NAMALWA (cell line): ENCODE measurements around the gene HMCES.
"Not testable (repeated sequence)": the region's sequence is repeated elsewhere in the genome, so short reads cannot be mapped to it uniquely, and the experiment has no call there.

Experiments
- DNase-seq: peaks from one replicate; pipeline ENCODE4 v3.0.0-alpha.2; 2015; ENCODE audit warnings: low spot score

The HMCES gene

DNA sequence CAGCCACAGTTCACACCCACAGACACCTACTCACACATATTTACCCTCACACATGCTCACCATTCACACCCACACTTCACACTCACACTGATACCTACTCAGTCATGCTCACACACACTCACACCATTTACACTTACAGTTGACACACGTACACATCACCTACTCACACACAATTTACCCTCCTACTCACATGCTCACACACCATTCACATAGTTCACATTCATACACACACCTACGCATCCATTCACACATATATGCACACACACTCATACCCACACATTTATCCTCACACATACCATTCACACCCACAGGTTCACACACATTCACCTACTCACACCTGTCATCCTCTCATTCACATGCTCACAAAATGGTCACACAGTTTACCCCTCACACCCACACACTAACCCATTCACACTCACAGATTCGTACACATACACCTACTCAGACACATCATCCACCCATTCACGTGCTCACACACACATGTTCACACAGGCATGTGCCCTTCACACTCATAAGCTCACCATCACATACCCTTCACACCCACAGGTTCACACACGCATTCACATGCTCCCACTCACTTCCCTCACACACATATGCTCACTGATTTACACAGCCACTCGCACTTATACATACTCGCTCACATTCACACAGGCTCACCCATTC, 42.3 kb downstream of the HMCES start:
- DNase-seq, result no peak

DNA sequence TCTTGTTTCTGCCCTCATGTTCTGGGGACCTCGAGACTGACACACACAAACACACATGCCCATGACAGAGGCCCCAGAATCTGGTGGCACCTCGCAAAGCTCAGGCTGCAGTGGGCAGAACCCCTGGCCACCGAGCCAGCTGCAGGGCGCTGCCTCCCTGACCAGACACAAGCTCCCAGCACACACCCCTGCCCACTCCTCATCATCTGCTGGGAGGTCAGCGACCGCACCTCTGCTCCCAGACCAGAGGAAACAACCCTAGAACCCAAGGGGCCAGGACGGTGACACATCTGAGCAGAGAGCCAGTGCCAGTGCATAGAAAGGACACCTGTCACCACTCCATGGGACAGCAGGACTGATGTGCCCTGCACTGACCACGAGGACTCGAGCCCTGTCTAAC, 43.2 kb downstream of the HMCES start:
- no peak for DNase-seq

DNA sequence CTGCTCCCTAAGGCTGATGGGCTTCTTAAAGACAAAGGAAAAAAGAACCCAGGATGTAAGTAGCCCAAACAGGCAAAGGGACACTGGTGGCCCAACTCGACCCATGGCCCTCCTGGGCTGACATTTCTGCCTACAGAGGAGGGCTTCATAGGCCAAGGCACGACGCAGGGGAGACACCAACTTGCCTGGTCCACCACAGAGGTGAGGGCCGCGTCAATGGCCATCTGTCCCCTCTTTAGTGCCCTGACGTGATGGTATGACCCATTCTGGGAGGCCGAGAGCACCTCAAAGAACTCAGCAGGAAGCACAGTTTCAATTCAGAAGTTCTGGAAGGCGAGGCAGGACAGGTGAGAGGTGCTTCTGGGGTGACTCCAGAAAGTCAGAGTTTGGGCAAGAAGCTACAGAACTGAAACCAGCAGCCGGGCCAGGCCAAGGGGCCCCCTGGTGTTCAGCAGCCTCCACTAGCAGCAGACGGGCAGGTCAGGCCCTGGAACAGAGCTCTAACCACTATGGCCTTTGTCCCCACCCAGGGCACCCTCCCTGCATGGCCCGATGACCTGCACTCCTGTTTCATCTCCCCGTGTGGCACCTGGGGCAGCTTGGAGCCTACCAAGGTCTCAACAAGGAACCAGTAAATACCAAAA, 45.1 kb downstream of the HMCES start:
- peak; percentile 67 for DNase-seq

DNA sequence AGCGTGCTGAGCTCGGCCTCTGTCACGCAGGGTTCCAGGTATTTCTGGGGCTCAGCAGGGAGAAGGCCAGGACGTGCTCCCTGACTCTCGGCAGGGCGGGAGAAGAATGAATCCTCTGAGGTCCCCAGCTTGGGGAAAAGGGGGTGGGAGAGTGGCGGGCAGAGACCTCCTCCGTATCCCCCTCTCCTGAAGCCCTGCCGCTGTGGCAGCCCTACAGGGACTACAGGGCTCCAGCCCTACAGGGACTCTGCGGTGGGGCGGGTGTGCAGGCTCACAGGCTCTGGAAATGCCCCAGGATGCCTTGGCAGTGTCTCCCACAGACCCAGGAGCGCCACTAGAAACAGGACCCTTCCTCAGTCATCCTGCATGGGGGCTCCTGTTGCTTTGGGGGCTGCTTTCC, 46.2 kb downstream of the HMCES start:
- no peak for DNase-seq

DNA sequence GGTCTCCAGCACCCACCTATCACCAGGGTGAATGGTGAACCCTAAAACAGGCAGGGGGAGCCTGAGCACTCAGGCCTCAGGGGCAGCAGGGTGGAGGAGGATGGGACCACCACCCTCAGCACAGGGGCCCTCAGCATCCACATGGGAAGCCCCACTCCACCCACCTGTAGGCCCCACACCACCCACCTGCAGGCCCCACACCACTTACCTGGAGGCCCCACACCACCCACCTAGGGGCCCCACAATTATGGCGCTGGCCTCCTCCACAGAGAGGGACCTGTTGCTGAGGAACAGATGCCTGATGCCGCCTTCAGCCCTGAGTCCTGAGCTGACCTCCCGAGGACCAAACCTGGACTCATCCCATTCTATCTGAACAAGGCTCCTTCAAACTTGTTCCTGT, 46.7 kb downstream of the HMCES start:
- DNase-seq, result no peak

DNA sequence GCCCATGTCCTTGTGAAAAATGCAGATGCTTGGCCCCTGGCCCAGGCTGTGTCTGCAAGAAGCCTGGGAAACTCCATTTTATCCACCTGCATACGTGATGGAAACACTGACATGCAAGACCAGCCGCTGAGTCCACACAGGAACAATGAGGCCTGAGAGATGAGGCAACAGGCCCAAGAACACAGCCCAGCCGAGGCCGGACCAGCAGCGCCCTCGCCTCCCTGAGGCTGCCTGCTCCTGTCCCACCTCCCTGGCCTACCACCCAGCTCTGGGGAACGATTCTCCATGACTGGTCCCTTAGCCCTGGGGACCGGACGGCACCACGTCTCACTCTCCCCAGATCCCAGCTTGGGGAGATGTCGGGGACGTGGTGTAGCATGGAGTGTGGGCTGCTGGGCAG, 47.5 kb downstream of the HMCES start:
- no peak for DNase-seq

DNA sequence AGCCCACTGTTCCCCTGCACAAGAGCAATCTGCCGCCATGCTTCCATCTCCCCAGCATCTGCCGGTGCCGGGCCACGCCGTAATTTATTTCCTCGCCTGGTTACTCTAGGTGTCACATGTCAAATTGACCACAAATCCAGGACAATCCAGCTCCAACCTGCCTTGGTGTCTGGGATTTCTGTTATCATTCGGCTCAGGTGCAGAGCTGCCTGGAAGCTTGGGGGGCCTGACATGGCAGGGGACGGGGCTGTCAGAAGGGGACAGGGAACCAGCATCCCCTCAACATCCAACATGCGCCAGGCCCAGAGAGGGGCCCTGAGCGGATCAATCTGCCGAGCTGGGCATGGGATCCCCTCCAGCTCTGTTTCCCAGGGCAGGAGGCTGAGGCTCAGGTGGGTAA, 47.9 kb downstream of the HMCES start:
- DNase-seq, result no peak

DNA sequence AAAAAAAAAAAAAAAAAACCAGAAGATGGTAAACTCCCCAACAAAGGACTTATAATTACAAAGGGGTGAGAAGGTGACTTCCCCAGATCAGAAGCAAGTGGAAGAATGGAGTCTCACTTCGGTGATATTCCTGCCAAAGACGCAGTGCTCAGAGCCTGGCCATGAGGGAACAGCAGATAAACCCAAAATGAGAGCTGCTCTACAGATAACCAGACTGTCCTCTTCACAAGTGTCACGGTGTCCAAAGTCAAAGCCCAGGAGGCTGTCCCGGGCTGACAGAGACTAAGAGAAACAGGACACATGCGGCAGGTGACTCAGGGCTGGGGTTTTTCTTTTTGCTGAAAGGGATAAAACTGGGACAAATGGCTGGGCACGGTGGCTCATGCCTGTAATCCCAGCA, 48.8 kb downstream of the HMCES start:
- no peak for DNase-seq

DNA sequence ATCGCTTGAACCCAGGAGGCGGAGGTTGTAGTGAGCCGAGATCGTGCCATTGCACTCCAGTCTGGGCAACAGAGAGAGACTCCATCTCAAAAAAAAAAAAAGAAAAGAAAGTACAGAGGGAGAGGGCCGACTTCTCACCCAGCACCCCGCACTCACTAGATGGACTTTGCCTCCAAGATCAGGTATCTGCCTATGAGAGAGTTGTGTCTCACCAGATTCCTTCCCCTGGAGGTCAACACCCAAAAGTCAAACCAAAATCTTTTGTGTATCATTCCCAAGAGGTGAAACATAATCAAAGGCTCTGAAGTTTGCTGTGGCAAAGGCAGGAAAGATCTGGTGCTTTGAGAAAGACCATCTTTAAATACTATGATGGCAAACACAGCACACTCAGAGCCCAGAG, 51.2 kb downstream of the HMCES start:
- no peak for DNase-seq

DNA sequence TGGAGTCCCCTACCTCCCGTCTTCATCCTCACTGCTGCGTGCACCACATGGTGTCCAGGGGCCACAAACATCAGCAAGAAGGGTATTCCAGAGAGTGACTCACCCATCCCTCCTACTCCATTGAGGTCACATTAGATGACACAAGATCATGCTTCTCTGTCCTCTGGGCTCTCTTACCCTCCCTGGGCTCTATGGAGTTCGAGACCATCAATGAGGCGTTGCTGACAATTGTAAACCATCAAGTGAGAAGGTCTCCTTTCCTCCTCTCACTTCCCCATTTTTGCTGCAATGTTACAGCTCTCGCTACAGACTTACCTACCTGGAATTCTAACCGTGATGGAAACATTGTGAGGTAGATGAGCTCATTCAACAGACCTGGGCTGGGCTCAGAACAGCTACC, 51.7 kb downstream of the HMCES start:
- no peak for DNase-seq

DNA sequence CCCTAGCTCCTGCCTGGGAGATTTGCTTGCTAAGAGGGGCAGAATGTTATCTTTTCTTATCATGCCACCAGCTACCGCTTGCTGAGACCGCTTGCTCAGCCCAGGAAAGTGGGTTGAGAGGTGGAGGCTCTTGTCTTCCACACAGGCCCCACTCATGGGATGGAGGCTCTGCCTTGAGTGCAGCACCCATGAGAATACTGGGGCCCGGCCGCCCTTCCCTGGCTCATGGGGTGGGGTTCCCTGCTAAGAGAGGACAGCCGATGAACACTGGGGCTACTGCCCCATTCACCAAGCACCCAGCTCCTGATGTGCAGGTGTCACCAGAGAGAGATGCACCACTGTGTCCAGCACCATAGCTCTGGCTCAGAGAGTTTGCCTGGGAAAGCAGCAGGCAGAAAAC, 55.2 kb downstream of the HMCES start:
- no peak for DNase-seq

DNA sequence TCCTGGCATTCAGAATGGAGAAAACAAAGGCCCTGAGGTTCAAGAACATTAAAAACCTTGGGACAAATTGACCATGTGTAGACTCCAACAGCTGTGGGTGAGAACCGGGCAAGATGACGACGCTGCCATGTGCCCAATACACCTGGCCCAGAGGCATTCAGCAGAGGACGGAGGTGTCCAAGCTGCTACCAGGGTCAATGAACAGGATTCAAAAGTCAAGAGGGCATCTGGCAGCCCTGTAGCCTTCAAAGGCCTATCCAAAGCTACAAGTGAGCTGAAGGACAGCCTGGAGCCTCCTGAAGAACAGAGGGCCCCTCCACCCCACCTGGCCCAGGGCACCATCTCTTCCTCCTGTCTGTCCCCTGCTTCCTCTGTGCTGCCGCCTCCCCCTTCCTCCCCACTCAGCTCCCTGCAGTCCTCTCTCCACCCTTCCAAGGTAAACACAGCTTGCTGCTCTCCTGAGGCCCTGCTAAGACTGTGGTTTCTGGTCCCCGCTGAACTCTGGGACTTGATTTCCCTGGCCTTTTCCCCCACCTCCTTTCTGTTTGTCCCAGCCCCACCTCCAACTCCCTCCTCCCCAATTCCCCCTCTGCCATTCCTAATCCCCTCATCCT, 57.5 kb downstream of the HMCES start:
- no peak for DNase-seq

DNA sequence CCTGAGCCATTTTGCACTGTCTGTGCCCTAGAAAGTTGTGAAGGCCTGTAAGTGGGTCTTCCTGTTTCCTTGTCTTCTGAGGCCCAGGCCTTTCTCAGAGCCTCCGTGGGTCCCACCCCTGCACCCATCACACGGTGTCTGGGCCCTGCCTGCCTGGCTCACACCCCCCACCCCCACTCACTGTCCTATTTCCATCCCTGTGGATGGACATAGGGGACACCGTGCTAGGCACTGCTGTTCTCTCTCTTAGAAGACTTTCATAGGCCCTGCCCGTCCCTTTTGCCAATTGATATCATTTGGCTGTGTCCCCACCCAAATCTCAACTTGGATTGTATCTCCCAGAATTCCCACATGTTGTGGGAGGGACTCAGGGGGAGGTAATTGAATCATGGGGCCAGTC, 59.0 kb downstream of the HMCES start:
- DNase-seq, result not testable (repeated sequence)

DNA sequence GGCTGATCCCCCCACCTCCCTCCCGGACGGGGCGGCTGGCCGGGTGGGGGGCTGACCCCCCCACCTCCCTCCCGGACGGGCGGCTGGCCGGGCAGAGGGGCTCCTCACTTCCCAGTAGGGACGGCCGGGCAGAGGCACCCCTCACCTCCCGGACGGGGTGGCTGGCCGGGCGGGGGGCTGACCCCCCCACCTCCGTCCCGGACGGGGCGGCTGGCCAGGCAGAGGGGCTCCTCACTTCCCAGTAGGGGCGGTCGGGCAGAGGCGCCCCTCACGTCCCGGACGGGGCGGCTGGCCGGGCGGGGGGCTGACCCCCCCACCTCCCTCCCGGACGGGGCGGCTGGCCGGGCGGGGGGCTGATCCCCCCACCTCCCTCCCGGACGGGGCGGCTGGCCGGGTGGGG, 60.5 kb downstream of the HMCES start:
- not testable (repeated sequence) for DNase-seq

DNA sequence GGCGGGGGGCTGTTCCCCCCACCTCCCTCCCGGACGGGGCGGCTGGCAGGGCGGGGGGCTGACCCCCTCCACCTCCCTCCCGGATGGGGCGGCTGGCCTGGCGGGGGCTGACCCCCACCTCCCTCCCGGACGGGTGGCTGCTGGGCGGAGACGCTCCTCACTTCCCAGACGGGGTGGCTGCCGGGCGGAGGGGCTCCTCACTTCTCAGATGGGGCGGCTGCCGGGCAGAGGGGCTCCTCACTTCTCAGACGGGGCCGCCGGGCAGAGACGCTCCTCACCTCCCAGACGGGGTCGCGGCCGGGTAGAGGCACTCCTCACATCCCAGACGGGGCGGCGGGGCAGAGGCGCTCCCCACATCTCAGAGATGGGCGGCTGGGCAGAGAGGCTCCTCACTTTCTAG, 61.2 kb downstream of the HMCES start:
- not testable (repeated sequence) for DNase-seq

DNA sequence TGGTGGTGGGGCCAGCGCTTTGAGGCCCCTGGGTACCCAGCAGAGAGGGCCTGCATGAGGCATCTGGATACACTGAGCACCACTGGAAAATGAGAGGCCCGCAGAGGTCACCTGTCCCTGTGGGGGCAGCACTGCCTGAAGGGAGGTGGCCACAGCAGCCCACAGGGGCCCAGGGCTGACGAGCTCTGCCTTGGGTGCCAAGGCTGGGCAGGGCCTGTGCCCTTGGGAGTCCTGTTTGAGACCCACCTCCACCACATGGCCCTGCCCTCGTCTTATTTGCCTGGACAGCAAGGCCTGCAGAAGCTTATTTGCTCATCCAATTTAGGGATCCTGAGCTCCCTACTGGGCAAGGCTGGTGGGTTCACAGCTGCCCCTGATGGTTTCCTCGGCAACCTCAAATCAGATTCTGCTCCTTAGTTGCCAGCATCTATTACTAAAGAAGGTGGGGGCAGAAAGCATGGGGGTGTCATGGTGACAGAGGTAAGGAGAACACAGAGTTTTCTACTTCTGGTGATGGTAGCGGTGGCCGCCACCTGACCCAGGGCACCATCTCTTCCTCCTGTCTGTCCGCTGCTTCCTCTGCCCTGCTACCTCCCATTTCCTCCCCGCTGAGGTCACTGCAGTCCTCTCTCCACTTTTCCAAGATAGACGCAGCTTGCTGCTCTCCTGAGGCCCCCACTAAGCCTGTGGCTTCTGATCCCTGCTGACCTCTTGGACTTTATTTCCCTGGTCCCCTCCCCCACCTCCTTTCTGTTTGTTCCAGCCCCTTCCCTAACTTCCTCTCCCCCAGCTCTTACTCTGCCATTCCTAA, 62.9 kb downstream of the HMCES start:
- no peak for DNase-seq

DNA sequence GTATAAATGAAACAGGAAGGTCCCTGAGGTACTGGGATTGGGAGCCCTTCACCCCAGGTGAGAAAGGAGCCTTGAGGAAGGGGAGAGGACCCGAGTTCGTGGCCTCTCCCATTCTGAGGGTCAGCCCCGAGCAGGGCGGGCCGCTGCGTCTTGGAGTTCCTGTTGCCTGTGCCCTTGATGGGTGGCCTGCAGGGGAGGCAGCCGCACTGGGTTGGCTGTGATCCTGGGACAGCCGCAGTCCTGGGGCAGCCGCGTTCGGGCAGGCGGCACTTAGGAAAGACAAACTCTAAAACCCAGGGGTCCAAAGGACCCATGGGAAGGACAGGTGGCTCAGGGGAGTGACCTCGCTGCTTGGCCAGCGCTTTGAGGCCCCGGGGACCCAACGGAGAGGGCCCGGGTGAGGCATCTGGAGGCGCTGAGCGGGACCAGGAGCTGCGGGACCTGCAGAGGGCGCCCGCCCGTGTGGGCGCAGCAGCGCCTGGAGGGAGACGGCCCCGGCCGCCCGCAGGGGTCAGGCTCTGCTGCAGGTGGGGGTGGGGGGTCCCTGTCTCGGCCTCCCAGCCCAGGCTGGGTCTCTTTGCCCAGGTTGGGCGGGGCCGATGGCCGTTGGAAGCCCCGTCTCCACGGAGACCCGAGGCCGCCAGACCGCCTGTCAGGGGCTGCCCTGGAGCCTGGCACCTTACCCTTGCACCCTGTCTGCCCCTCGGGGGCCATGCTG, 65.1 kb downstream of the HMCES start:
- DNase-seq, result peak; percentile 65

DNA sequence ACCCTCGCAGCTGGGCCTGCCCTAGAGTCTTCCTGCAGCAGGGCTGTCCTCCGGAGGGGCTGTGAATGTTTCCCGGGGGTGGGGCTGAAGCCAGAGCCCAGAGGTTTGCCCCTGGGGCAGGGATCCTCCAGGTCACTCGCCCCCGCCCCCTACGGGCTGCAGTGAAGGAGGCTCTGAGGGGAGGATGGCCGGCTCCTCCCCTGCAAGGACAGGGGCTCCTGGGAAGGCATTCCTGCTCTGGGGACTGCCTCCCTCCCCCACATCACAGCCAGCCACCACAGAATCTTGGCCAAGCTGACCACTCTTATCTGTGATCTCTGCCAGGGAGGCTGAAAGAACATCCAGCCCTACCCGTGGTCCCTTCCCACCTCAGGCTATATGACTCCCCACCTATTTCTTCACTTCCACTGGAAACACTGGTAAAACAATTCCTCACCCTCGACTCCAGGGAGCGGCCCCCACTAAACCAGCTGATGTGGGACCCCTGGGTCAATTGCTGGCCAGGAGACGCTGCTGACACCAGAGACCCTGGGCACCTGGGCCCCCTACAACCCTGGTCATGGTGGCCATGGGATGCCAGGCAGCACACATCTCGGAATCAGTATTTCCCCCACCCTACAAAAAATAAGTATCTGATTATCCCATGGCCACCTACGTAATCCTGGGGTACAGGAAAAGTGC, 66.0 kb downstream of the HMCES start:
- DNase-seq, result no peak

DNA sequence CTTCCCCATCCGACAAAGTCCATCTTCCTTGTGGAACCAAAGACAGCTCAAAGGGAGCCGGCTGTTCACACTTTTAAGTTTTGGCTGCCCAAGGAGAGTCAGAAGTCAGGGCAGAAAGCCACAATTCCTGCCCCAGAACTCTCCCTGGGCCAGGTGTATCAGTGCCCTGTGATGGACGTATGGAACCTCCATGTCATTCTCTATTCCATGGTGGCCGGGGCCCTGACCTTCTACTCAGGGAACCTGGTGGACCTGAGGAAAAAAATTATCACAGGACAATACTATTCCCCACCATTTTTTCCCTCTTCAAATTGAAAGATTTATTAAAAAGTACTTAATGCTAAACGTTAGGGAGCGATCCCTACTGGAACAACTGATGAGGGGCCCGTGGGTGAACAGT, 66.6 kb downstream of the HMCES start:
- no peak for DNase-seq

DNA sequence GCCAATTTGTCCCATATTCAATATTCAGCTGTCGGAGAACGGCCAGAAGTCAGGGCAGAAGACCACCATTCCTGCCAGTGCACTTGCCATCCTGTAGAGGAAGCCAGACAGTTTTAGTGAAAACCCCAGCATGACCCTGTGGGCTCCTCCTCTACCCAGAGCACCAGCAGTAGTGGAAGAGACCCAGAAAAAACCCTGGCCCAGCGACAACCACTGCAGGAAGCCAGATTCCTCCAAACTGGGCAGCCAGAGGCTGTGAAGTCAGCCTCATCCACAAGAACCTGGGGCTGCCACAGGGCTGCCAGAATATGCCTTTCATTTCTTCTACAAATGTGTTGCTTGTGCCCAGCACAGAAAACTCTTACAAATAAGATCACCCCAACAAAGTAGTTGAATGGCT, 67.3 kb downstream of the HMCES start:
- no peak for DNase-seq

DNA sequence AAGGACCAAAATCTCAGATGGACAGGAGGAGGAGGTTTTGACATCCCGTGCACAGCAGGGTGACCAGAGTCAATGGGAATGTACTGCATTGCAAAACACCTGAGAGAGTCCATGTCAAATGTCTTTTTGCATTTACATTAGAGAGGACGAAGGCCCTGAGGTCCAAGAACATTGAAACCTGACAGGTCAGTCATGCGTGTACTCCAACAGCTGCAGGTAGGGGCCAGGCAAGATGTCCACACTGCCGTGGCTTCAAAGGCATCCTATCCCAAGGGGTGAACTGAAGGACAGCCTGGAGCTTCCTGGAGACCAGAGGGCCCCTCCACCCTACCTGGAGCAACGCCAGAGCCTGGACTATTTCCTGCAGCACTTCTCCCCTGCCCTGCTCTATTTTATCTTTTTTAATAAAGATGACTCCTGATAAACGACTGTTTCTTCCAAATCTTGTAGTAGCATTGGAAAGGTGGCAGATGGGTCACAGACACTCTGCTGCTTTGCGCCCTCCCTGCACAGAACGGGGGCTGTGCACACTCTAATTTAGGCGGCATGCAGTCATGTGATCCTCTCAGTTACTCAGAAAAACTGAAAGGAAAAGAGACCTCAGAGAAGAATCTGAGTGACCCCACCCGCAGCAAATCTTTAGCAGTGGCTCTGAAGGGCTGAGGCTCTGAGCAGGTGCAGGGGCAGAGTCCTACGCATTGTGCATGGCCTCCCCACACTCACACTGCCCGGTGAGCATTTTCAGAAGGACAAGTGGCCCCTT, 68.2 kb downstream of the HMCES start:
- no peak for DNase-seq
